ENCODE measurements around the gene CALR3.
A peak's percentile ranks its signal among the peaks of the same experiment; 100 is the strongest.
"Not testable (repeated sequence)": the region's sequence is repeated elsewhere in the genome, so short reads cannot be mapped to it uniquely, and the experiment has no call there.

Gene CALR3

DNA sequence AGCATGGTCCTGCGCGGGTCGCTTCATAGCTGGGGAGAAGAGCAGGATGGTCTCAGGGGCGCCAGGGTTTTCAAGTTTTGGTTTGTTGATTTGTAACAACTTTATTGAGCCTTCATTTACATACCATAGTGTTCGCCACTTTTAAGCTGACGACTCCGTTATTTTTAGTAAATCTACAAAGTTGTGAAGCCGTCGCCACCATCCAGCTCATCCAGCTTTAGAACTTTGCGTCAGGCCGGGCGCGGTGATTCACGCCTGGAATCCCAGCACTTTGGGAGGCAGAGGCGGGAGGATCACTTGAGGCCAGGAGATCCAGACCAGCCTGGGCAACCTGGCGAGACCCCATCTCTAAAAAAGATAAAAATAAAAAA, 631 bp upstream of the CALR3 start:
- no peak for DNase-seq

DNA sequence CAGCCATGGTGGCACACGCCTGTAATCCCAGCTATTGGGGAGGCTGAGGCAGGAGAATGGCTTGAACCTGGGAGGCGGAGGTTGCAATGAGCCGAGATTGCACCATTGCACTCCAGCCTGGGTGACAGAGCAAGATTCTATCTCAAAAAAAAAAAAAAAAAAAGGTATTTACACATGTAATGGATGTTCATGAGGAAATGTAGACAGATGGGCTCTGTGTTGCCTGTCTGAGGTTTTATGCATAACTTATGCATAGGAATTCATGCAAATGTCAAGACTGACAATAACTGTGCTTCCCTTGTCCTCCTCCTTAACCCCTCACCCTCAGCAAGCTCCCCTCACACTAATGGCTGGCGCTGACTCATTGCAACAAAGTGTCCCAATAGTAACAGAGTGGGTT, 9.5 kb downstream of the CALR3 start:
- not testable (repeated sequence) for DNase-seq

DNA sequence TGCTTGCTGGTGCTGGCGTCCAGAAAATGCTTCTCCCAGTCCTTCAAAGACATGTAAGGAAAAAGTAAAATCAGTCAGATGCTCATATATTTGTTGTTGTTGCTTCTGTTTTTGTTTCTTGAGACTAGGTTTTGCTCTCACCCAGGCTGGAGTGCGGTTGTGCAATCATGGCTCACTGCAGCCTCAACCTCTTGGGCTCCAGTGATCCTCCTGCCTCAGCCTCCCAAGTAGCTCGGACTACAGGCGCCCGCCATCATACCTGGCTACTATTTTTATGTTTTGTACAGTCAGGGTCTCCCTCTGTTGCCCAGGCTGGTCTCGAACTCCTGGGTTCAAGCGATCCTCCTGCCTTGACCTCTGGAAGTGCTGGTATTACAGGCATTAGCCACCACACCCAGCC, 13.2 kb downstream of the CALR3 start:
- no peak for DNase-seq

DNA sequence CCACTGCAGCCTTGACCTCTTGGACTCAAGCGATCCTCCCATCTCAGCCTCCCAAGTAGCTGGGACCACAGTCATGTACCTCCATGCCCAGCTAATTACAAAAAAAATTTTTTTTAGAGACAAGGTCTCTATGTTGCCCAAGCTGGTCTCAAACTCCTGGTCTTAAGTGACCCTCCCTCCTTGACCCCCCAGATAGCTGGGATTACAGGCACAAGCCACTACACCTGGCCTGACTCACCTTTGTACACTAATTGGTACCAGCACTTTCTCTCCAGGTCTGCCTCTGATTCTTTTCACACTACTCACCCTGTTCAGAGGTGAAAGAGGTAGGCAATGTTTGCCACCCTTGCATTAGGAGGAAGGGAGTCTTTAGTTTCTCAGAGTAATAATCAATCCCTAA, 18.7 kb downstream of the CALR3 start:
- no peak for DNase-seq

DNA sequence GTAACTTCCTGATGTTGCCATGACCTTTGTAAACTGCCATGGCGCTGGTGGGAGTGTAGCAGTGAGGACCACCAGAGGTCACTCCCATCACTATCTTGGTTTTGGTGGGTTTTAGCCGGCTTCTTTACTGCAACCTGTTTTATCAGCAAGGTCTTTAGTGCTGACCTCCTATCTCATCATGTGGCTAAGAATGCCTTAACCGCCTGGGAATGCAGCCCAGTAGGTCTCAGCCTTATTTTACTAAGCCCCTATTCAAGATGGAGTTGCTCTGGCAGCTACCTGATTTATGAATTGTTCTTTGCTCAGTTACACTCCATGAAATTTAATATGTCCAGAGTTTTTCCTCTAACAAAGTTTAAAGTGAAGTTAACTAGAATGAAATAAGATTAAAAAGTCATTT, 19.6 kb downstream of the CALR3 start:
- no peak for DNase-seq

DNA sequence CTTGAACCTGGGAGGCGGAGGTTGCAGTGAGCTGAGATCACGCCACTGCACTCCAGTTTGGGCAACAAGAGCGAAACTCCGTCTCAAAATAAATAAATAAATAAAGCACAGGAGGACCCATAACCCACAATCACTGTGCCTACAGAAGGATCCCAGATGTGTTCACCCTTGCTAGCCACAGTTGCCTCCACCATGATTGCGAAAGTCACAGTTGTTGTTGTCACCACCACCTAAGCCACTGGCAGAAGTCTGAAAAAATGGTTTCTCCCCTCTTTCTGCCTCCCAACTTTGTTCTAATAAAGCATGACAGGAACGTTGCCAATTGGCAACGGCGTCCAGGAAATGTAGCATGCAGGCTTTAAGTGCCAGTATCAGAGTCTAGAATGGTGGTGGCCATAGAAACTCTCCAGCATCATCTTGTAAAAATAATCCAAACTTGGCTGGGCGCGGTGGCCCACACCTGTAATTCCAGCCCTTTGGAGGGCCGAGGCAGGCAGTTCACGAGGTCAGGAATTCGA, 22.0 kb downstream of the CALR3 start:
- DNase-seq: no peak

DNA sequence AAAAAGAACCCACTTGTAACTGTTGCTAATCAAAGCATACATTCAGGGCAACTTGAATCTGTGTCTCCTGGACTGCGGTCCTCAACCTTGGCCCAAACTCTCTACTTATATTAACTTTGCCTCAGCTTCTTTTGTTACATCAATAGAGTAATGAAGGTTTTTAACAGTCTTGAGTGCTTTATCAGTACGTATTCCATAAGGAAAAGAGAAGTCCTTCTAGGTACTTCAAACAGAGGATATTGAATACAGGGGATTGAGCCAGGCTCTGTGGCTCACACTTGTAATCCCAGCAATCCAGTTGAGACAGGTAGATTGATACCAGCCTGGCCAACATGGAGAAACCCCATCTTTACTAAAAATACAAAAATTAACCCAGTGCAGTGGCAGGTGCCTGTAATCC, 23.0 kb downstream of the CALR3 start:
- no peak for DNase-seq

DNA sequence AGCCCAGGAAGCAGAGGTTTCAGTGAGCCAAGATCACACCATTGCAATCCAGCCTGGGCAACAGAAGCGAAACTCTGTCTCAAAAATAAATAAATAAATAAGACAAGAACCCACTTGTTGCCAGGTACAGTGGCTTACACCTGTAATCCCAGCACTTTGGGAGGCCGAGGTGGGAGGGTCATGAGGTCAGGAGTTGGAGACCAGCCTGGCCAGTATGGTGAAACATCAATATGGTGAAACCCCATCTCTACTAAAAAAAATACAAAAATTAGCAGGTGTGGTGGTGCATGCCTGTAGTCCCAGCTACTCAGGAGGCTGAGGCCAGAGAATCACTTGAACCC, 23.4 kb downstream of the CALR3 start:
- DNase-seq: not testable (repeated sequence)

DNA sequence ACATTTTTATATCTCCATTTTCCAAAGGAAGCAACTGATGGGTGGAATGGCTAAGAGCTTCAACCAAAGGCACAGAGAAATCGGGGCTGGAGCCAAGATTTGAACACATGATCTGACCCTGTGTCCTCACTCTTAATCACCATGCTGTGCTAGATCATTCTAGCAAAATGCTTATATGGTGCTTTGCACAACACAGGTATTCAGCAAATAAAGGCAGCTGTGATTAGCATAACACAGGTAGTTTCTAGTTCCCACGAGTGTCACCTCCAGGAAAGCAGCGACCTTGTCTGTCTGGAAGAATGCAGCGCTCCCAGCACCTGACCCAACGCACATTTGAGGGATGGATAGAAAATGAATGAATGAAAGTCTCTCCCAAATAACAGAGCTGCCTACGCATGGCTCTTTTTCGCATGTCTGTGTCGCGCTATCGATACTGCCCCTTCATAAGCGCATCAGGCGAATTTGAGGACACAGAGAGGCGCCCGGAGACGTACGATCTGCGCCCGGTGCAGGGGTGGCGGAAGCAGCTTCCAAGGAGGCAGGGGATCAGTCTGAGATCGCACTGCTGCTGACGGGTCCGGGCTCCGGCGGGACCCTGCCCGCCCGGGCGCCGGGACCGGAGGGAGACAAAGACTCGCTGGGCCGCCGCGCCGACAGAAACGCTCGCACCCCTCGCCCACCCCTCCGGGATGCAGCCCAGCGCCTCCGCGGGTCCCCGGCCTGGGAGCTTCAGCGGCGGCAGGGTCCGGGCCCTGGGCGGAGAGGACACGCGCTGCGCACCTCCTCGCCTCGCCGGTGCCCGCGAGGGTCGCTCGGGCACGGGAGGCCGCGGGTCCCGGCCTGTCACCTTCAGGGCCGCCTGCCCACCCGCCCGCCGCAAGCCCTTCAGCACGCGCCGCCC, 24.8 kb downstream of the CALR3 start:
- DNase-seq: peak; percentile 32

DNA sequence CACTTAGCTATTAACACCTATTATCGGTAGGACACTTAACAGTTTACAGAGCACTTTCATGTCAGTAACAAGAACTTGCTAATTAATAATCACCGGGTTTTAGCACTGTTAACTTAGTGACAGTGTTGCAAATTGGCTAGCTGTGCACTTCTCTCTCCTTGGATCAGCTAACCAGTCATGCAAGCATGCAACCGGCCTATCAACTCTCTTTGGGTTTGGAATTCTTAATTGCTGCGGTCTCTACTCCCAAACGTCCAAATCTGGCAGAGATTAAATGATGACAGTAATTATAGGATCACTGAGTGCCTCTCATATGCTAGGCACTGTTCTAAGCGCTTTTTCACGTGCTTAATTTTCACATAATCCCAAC, 25.4 kb downstream of the CALR3 start:
- DNase-seq: no peak

DNA sequence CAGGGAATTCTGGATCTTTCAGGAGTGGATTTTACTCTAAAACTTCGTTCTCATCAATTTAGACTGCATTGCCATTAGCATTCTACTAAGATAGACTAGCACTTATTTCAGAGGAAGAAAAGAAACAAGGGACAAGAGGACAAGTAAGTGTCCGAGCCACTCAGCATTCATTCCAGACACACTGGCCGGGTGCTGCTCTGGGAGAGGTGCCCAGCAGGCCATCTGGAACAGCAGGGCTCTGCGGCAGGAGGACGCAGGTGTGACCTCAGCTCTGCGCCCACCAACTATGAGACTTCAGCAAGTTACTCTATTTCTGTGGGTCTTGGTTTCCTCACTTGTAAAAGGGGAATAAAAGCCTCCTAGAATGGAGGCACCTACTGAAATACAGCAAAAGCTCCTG, 28.4 kb downstream of the CALR3 start:
- no peak for DNase-seq

DNA sequence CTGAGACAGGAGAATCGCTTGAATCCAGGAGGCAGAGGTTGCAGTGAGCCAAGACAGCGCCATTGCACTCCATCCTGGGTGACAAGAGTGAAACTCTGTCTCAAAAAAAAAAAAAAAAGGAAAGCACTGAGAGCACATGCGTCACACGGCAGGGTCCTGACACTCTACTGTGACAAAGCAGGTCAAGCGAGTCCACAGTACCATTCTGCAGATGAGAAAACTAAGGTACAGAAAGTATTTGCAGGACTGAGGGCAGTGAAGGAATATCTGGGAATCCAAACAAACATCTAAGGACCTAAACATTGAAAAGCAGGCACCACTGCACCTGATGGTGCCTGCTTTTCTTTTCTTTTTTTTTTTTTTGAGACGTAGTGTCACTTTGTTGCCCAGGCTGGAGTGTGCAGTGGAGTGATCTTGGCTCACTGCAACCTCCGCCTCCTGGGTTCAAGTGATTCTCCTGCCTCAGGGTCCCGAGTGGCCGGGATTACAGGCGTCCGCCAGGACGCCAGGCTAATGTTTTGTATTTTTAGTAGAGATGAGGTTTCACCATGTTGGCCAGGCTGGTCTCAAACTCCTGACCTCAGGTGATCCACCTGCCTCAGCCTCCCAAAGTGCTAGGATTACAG, 29.1 kb downstream of the CALR3 start:
- not testable (repeated sequence) for DNase-seq

DNA sequence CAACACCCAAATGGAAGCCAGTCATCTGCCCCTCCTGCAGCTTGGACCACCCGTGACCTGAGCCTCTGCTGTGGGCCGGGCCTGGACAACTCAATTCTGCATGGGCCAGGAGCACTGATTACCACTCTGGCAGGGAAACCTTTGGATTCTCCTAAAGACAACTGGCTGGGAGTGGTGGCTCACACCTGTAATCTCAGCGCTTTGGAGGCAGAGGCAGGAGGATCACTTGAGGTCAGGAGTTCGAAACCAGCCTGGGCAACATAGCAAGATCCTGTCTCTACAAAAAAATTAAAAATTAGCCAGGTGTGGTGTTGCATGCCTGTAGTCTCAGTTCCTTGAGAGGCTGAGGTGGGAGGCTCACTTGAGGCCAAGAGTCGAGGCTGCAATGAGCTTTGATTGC, 30.7 kb downstream of the CALR3 start:
- no peak for DNase-seq

DNA sequence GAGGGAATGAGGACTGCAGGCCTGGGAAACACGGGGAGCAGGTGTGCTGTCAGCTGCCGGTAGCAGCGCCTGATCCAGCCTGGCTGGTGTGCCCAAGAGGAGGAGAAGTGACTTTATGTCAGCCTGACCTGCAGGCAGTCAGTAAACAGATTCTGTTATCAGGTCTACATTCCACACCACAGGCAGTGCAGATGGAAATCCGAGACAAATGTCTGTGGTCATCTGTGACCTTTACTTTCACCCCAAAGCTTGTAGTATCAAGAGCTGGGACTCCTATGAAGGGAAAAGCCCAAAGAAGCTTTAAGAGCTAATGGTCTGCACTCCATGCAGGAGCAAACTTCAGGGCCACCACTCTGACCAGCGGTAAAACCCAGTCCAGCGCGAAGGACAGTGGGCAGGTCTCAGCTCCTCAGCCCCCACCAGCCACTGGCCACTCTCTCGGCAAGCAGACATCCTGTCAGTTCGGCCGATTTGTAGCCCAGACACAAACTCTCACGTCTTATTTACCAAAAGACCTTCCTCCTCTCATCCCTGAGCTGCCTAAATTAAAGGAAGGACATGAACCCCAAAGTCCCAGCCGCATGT, 31.9 kb downstream of the CALR3 start:
- DNase-seq: no peak

DNA sequence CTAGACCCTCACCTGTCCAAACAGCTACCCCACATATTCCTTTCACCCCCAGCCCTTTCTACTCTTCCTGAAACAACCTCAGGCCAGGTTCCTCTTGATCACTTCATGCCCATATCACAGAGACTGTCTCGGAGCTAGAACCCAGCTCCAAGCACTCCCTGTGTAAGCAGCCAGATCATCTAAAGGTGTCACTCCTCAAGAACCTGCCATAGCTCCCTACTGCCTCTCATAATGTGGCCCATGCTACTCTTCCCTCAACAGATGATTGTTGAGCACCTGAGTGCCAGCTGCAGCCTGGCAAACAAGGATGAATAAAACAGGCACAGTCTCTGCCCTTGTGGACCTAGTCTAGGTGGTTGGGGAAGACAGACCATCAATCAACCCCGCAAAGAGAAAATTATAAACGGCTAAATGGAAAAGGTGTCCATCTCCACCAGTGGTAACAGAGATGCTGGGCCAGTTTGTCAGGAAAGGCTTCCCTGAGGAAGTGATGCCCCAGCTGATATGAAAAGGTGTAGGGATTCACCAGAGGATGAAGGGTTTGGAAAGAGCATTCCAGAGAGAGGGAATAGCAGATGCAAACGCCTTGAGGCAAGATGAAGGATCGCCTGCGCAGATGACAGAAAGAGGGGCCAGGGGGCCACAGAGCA, 32.5 kb downstream of the CALR3 start:
- no peak for DNase-seq

DNA sequence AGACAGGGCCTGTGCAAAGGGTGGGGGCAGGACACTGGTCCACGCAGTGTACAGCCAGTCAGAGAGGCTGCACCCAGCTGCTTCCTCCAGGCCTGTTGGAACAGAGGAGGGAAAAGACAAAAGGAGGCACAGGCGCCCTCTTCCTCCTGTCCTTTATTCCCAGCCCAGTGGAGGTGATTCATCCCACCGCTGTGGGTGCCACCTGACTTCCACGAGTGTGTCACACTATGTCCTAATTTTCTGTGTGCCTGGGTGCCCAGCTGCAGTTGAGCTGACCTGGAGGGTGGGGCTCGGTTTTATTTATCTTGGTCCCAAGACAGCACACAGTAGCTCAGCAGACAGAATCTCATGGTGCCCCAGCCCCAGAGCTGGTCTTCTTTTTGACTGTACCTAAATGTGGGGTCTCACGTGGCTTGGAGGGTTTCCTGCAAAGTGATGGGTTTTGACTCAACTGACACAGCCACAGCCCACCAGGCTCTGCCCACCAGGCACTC, 33.2 kb downstream of the CALR3 start:
- DNase-seq: no peak

DNA sequence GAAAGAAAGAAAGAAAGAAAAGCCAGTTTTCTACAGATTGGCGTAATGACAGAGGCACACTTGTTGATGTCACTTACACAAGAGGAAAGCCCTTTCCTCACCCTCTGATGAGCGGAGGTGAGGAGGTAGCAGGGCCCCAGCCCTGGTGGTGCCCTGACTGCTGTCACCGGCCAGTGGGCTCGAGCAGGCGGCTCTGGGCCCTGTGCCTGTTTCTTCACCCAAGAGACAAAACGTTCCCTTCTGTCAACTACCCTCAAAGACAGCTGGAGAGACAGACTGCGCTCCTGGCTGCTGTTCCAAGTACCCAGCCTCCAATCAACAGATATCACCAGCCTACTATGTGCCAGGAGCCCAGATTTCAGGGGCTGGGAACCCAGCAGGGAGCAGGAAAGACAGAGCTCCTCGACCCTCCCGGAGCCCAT, 34.3 kb downstream of the CALR3 start:
- no peak for DNase-seq

DNA sequence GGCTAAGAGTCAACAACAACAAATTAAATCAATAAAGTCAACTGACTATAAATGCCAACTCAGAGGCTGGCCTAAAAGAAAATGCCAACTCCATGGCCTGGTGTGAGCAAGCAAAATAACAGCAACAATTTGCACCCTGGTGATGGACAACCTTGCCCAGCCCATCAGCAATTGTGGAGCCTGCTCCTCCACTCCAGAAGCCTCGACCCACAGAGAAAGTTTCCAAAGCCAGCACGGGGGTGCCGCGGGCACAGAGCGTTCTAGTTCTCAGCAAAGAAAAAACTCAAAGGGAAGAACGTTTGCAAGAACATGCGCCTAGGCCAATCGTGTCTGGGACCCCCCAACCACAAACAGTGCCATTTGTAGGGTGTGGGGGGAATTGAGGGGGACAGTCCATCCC, 35.5 kb downstream of the CALR3 start:
- DNase-seq: no peak

DNA sequence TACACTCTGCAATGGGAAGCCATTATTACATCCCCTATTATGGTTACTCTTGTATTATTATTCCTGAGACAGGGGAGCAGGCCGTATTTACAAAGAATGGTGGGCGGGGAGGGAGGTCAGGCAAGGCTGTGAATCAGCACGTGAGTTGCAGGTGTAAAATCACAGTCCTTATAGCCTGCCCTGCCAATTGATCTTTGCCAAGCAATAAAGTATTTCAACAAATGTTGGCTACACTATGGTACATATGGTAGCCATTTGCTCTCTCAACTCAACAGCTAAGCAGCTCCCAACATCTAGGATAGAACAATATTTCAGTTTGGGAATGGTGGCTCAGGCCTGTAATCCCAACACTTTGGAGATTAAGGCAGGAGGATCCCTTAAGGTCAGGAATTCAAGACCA, 36.3 kb downstream of the CALR3 start:
- DNase-seq: no peak

DNA sequence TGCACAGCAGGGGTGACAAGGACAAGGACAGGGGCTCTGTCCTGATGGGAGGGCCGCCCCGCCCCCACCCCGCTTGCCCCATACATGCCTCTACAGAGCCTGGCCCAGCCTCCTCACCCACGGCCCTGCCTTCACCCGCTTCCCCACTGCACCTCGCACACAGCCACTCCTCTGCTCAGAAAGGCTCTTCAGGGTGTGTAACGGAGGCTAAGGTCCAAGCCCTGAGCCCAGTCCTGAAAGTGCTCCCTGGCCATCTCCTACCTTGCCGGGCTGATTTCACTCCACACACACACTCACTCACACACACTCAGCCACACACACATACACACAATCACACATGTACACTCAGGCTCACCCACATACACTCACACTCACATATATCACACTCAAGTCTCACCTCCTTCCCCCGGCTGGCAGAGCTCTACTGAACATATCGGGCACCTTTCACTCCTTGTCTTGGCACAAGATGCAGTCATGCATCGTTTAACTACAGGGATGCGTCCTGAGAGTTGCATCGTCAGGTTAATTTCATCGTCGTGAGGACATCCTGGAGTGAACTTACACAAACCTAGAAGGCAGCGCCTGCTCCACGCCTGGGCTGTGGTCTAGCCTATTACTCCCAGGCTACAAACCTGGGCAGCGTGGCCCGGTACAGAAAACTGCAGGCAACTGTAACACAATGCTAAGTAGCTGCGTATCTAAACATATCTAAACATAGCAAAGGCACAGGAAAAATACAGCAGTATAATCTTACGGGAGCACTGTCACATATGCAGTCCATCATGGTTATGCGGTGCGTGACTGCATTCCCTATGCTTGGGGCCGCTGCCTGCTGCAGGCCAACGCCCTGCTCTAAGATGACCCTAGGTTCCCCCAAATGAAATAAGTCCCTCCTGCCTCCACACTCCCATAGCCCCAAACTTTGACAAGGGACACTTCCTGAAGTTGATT, 37.3 kb downstream of the CALR3 start:
- no peak for DNase-seq

DNA sequence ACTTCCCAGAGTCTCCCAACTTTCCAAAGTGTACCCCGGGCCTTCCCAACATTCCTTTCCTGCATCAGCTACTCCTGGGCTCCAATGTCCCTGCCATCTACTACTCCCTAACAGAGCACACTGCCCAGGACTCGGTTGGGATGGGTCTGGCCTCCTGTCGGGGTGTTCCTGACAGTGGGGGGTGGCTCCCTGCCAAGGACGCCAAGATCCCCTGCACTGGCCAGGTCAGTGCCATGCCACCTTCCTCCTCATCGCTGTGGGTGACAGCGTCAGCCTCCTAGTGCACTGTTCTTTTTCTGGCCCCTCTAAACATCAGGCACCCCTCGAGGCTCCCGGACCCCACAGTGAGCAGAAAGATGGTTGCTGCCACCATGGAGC, 38.0 kb downstream of the CALR3 start:
- no peak for DNase-seq

Measured in left hindlimb (tissue), 1 donor.